Immature natural killer cell (primary cell): ENCODE results near the gene RBFOX2. TPM values are rescaled to one million over a fixed set of nuclear protein-coding genes. Genes with fewer than 3 reads are reported as not detected.
"Not testable (repeated sequence)": the region's sequence is repeated elsewhere in the genome, so short reads cannot be mapped to it uniquely, and the experiment has no call there.

Experiments used
- DNase-seq, 3 donors: peaks; one replicate each; pipeline ENCODE4 v3.0.0; 2022; ENCODE audit warnings: mixed read lengths in 1 of 3
- H3K27ac Mint-ChIP-seq, 6 donors: one replicate each; pipeline ENCODE4 v1.8.0; 2020; ENCODE audit warnings: mixed read lengths in 6 of 6, mild to moderate bottlenecking in 5 of 6, inconsistent platforms in 4 of 6, moderate library complexity in 3 of 6
- H3K27me3 Mint-ChIP-seq, 3 donors: one replicate each; pipeline ENCODE4 v1.8.0; 2020 to 2021; ENCODE audit warnings: low read depth in 3 of 3, mild to moderate bottlenecking in 3 of 3, mixed read lengths in 3 of 3, moderate library complexity in 3 of 3, inconsistent platforms in 1 of 3
- H3K36me3 Mint-ChIP-seq, 3 donors: one replicate each; pipeline ENCODE4 v1.8.0; 2020; ENCODE audit warnings: mixed read lengths in 3 of 3, inconsistent platforms in 2 of 3, mild to moderate bottlenecking in 2 of 3
- H3K4me1 Mint-ChIP-seq, 2 donors: one replicate each; pipeline ENCODE4 v1.8.0; 2020; ENCODE audit warnings: inconsistent platforms in 2 of 2, mild to moderate bottlenecking in 2 of 2, mixed read lengths in 2 of 2, moderate library complexity in 1 of 2
- H3K4me3 Mint-ChIP-seq, 5 donors: one replicate each; pipeline ENCODE4 v1.8.0; 2020; ENCODE audit warnings: mild to moderate bottlenecking in 5 of 5, mixed read lengths in 5 of 5, inconsistent platforms in 3 of 5, moderate library complexity in 3 of 5
- H3K9me3 Mint-ChIP-seq, 6 donors: one replicate each; pipeline ENCODE4 v1.8.0; 2020; ENCODE audit warnings: mild to moderate bottlenecking in 6 of 6, mixed read lengths in 6 of 6, inconsistent platforms in 4 of 6, moderate library complexity in 3 of 6
- polyA plus RNA-seq, 3 donors: library from polyadenylated mRNA; unstranded; fragments of 300-500 nt; fragmentation: Illumina TruSeq; gene quantifications; one replicate each; pipeline ENCODE4 v1.2.3, GENCODE V29; 2021

The RBFOX2 gene
- polyA plus RNA-seq, 3 donors from 2014 or later, result 1.2 to 1.9 TPM; not detected in 1

- H3K27ac Mint-ChIP-seq, H3K27me3 Mint-ChIP-seq, DNase-seq, H3K4me3 Mint-ChIP-seq, H3K36me3 Mint-ChIP-seq, H3K9me3 Mint-ChIP-seq, H3K4me1 Mint-ChIP-seq: not testable (repeated sequence)
Observed at GRCh38 chr22:35801301-35801700, 227.3 kb downstream of the RBFOX2 start.

GRCh38 chr22:35799150-35799549, 229.5 kb downstream of the RBFOX2 start:
- Mint-ChIP-seq H3K4me1 (no peaks in the 10 kb centered on the region), H3K36me3 (peaks cover 0 to 4% (median 0%) of the 10 kb centered on the region in 3 donors), H3K27me3 (peaks cover 0 to 3% (median 0%) of the 10 kb centered on the region in 3 donors), H3K27ac (no peak overlapping the region), H3K9me3 (no peaks in the 10 kb centered on the region), H3K4me3 (no peak overlapping the region)
- DNase-seq, result no peak

- H3K27ac Mint-ChIP-seq, result no peak overlapping the region
- H3K4me1 Mint-ChIP-seq, result no peaks in the 10 kb centered on the region
Observed at GRCh38 chr22:35797411-35797810, 231.2 kb downstream of the RBFOX2 start.

DNA sequence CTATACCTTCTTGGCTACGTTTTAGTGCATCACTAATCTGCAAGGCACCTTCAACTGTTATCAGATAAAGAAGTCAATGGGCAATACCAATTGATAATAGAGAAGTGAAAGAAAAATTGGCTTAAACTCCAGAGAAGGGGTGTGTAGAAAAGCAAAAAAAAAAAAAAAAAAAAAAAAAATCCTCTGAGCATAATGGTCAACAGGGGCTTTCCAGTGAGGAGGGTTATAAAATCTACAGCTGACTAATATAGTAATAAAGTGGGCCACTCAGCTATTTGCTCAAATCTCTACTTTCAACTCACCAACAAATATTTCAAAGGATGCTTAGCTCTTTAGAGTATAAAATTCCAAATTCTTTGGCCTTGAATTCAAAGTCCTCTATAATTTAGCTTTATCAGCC, 233.1 kb downstream of the RBFOX2 start:
- no peak for DNase-seq
- Mint-ChIP-seq H3K4me1 (no peaks in the 10 kb centered on the region), H3K27ac (no peak overlapping the region), H3K27me3 (peaks cover 0 to 3% (median 0%) of the 10 kb centered on the region in 3 donors), H3K4me3 (no peak overlapping the region), H3K9me3 (no peaks in the 10 kb centered on the region), H3K36me3 (peaks cover 0 to 4% (median 0%) of the 10 kb centered on the region in 3 donors)

More at GRCh38 chr22:35797411-35797810, 231.2 kb downstream of the RBFOX2 start:
- Mint-ChIP-seq H3K4me3 (no peak overlapping the region), H3K36me3 (peaks cover 0 to 4% (median 0%) of the 10 kb centered on the region in 3 donors), H3K27me3 (peaks cover 0 to 3% (median 0%) of the 10 kb centered on the region in 3 donors), H3K9me3 (no peaks in the 10 kb centered on the region)
- DNase-seq, result no peak

DNA sequence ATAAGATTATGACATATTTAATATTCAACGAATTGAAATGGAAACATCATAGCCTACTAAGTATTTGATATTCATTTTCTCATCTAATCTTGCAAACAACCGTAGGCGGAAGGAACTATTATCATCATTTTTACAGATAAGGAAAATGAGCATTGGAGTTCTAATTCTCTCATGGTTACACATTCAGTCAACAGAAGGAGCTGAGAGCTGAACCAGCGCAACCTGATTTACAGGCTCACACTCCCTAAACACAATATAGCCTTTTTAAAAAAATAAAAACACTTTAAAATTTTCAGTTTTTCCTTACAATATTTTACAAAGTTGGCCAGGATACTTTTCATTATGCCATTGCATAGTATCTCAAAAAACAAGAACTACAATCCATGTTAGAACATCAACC, 236.1 kb downstream of the RBFOX2 start:
- Mint-ChIP-seq H3K27me3 (peaks cover 0 to 2% (median 0%) of the 10 kb centered on the region in 3 donors), H3K27ac (no peak overlapping the region), H3K9me3 (no peaks in the 10 kb centered on the region), H3K4me1 (no peaks in the 10 kb centered on the region), H3K36me3 (peaks cover 0 to 5% (median 0%) of the 10 kb centered on the region in 3 donors), H3K4me3 (no peak overlapping the region)
- DNase-seq, result no peak

- H3K27me3 Mint-ChIP-seq, H3K4me3 Mint-ChIP-seq, H3K27ac Mint-ChIP-seq, H3K4me1 Mint-ChIP-seq, DNase-seq, H3K36me3 Mint-ChIP-seq, H3K9me3 Mint-ChIP-seq: not testable (repeated sequence)
Observed at GRCh38 chr22:35791788-35792187, 236.8 kb downstream of the RBFOX2 start.

DNA sequence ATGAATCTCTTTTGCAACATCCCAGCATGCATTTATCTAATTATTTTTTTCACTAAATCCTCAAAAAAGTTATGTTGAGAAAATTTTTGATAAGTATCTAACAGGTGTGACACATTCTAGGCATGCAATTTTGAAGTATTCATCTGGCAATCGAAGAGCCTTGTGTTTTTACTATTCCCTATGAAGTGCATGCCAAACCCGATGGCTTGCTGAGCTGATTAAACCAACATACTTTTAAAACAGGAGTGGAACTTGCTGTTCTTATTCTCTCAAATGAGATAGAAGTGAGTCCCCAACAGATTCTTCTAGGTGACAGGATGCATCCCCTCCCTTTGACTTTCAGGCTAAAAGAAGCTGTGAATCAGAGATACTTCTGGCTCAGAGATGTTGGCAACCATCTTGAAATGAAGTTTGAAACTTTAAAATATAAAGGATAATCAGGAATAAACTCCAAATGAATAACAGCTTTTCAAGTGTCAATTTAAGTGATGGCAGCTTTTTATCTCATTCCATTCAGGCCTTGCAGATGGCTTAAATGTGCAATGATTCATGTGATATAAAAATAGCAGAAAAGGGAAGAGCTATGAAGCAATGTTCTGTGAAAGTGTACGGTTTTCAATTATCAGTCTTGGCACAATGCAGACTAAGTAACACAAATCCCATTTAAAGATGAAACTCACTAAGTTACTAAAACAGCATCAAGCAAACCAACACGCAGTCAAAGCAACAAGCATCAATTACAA, 243.3 kb downstream of the RBFOX2 start:
- no peak for DNase-seq
- Mint-ChIP-seq H3K4me1 (no peaks in the 10 kb centered on the region), H3K36me3 (peaks cover 0 to 5% (median 0%) of the 10 kb centered on the region in 3 donors), H3K9me3 (no peaks in the 10 kb centered on the region), H3K4me3 (no peak overlapping the region), H3K27ac (no peak overlapping the region), H3K27me3 (peaks cover 0 to 7% (median 0%) of the 10 kb centered on the region in 3 donors)

DNA sequence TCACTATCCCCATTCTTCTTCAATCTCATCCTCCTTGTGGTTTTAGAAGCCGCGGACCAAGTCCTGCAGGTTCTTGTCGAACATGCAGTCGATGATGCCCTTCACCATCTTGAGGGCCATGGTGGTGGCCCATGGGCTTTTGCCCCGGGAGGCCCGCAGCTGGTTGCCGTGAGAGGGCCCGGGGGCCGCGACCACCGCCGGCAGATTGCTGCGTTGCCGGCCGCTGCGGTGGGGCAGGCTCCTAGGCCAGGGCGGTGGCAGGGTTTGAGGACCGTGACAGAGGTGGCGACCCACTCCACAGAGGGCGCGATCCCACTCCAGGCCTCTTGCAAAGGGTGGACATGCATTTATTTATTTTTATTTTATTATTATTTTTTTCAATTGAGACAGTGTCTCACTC, 244.0 kb downstream of the RBFOX2 start:
- Mint-ChIP-seq H3K27ac (no peak overlapping the region), H3K36me3 (peaks cover 0 to 5% (median 0%) of the 10 kb centered on the region in 3 donors), H3K9me3 (no peaks in the 10 kb centered on the region), H3K27me3 (peaks cover 0 to 7% (median 0%) of the 10 kb centered on the region in 3 donors), H3K4me3 (no peak overlapping the region), H3K4me1 (no peaks in the 10 kb centered on the region)
- no peak for DNase-seq

DNA sequence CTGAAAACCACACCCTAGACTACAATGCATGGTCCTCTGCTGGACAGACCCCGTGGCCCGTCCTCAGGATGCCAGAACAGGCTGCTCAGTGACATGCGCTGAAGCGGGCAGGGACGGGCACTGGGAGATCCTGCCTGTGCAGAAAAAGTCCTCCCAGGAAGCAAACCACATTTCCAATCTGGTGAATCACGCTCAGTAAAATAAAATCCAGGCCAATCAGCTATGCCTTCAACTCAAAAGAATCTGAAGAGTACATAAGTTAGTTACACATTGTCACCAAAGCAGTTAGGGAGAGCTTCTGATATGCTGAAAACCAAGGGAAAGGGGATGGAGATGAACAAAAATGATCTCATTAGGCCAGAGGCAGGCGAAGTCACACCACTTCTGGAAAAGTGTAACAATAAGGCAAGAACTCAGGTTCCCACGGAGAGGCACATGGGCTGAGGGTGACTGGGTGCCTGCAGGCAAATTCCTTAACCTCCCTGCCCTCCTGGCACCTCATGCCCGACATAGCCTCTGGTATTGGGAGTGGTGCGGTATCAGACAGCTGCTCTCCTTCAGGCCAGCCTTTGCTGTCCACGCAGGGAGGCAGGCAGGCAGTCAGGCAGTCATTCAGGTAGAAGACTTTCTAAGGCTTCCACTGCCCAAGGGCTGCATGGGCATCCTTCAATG, 244.5 kb downstream of the RBFOX2 start:
- no peaks in the 10 kb centered on the region for H3K9me3 Mint-ChIP-seq
- H3K4me1 Mint-ChIP-seq, result no peaks in the 10 kb centered on the region
- peaks cover 0 to 7% (median 0%) of the 10 kb centered on the region in 3 donors for H3K27me3 Mint-ChIP-seq
- H3K27ac Mint-ChIP-seq, result no peak overlapping the region
- no peak for DNase-seq
- peaks cover 0 to 5% (median 0%) of the 10 kb centered on the region in 3 donors for H3K36me3 Mint-ChIP-seq
- H3K4me3 Mint-ChIP-seq, result no peak overlapping the region

- no peak for DNase-seq
- no peaks in the 10 kb centered on the region for H3K36me3 Mint-ChIP-seq
- H3K27me3 Mint-ChIP-seq, result peaks cover 0 to 7% (median 0%) of the 10 kb centered on the region in 3 donors
- H3K4me3 Mint-ChIP-seq, result no peak overlapping the region
- H3K4me1 Mint-ChIP-seq, result no peaks in the 10 kb centered on the region
- H3K9me3 Mint-ChIP-seq, result no peaks in the 10 kb centered on the region
- no peak overlapping the region for H3K27ac Mint-ChIP-seq
Observed at GRCh38 chr22:35782504-35782903, 246.1 kb downstream of the RBFOX2 start.

- Mint-ChIP-seq H3K27me3 (peaks cover 0 to 7% (median 0%) of the 10 kb centered on the region in 3 donors), H3K9me3 (no peaks in the 10 kb centered on the region), H3K4me3 (no peak overlapping the region), H3K27ac (no peak overlapping the region), H3K4me1 (no peaks in the 10 kb centered on the region), H3K36me3 (no peaks in the 10 kb centered on the region)
- DNase-seq, result no peak
Observed at GRCh38 chr22:35781898-35782297, 246.7 kb downstream of the RBFOX2 start.

DNA sequence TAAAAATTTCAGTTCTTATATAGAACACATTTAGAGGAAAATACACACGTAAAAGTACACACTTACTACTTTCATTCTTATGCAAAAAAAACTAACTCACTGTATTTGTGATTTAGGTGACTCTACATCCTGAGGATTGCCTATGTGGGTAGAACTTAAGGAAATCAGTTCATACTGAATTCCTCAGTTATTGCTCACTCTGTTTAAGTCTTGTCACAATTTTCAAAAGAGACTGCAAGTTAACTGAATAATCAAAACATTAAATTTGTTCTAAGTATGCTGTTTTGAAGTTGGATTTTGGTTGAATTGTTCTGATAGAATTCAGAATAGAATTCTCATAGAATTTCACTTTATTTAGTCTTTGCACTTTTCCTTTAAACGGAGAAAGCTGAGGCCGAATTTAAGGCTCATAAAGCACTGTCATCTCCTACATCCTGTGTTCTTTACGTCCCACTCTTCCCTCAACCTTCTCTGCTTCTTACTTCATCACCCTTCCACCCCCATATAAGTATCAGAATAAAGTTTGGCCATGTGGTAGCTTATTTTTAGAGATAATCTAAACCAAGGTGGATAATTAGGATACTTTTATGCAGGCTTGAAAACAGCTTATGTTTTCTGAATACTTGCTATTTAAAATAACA, 251.2 kb downstream of the RBFOX2 start:
- Mint-ChIP-seq H3K27ac (no peak overlapping the region), H3K36me3 (no peaks in the 10 kb centered on the region), H3K4me1 (no peaks in the 10 kb centered on the region), H3K27me3 (peaks cover 0 to 2% (median 0%) of the 10 kb centered on the region in 3 donors), H3K9me3 (no peaks in the 10 kb centered on the region), H3K4me3 (no peak overlapping the region)
- no peak for DNase-seq

- Mint-ChIP-seq H3K36me3 (no peaks in the 10 kb centered on the region), H3K27ac (no peak overlapping the region)
Observed at GRCh38 chr22:35775339-35775738, 253.3 kb downstream of the RBFOX2 start.

DNA sequence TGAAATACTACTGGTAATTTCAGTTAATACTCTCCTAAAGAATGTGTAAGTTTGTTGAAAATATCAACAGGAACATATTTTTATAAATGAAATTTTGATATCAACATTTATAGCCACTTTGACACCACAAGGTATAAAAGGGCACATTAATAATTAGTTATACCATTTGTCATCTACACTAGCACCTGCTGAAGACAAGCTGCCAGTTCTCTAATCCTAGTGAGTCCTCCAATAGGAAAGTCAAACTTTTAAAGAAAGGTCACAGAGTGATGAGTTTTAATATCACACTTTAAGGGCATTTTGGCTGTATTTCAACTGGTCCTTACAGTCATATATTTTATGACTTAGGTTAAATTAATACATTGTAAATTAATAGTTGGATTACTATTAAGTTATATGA, 258.6 kb downstream of the RBFOX2 start:
- Mint-ChIP-seq H3K36me3 (no peaks in the 10 kb centered on the region), H3K4me3 (no peak overlapping the region), H3K4me1 (no peaks in the 10 kb centered on the region), H3K27ac (no peak overlapping the region), H3K9me3 (peaks cover 0 to 1% (median 0%) of the 10 kb centered on the region in 6 donors), H3K27me3 (peaks cover 0 to 9% (median 1%) of the 10 kb centered on the region in 3 donors)
- no peak for DNase-seq

More at GRCh38 chr22:35775339-35775738, 253.3 kb downstream of the RBFOX2 start:
- Mint-ChIP-seq H3K27me3 (no peaks in the 10 kb centered on the region), H3K4me1 (no peaks in the 10 kb centered on the region), H3K9me3 (no peaks in the 10 kb centered on the region), H3K4me3 (no peak overlapping the region)
- no peak for DNase-seq
